WI38 (cell line): ENCODE results near the gene SLC22A3.

ENCODE experiments used
- H3K4me3 ChIP-seq: 2 replicates; pipeline ENCODE4 v1.5.1; 2011; ENCODE audit warnings: low read depth, mild to moderate bottlenecking, control low read depth, low read length
- TF ChIP-seq, protein P1 (sequence below): IDR thresholded peaks from 2 replicates; pipeline ENCODE4 v1.5.1; 2012; ENCODE audit warnings: low read depth, mild to moderate bottlenecking, control low read depth, low read length

Gene SLC22A3

DNA sequence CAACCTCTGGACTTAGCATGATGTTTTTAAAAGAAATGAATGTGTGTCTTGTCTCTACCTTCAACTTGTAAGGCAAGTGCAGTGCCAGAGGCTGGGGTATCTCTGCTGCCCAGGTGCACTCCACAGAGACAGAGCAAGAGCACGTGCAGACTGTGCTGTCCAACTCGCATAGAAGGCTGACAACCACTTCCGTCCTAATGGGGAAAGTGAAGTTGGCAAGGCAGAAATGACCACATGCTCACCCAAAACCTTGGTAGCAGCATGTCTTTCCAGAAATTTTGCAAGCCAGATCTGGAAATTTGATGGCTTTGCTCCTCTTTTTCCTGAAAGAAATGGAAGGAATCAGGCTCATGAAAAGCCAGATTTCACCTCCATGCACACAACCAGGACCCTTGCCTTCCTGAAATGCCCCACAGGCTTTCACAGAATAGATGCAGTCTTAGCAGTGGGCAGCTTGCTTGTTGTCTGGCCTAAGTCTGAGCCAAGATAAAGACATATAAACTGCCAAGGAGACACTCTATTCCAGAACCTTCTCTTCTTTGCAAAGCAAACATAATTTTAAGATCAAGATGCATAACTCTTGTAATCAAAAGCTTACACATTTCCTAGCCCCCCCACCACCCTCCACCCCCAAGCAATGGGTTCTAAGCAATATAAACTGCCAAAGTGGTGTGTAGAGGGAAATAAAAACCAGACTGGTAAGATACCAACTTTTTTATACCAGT lies 26.8 kb downstream of the SLC22A3 start:
- no peak overlapping the region for H3K4me3 ChIP-seq
- TF ChIP-seq, protein P1, sequence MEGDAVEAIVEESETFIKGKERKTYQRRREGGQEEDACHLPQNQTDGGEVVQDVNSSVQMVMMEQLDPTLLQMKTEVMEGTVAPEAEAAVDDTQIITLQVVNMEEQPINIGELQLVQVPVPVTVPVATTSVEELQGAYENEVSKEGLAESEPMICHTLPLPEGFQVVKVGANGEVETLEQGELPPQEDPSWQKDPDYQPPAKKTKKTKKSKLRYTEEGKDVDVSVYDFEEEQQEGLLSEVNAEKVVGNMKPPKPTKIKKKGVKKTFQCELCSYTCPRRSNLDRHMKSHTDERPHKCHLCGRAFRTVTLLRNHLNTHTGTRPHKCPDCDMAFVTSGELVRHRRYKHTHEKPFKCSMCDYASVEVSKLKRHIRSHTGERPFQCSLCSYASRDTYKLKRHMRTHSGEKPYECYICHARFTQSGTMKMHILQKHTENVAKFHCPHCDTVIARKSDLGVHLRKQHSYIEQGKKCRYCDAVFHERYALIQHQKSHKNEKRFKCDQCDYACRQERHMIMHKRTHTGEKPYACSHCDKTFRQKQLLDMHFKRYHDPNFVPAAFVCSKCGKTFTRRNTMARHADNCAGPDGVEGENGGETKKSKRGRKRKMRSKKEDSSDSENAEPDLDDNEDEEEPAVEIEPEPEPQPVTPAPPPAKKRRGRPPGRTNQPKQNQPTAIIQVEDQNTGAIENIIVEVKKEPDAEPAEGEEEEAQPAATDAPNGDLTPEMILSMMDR: no peak

DNA sequence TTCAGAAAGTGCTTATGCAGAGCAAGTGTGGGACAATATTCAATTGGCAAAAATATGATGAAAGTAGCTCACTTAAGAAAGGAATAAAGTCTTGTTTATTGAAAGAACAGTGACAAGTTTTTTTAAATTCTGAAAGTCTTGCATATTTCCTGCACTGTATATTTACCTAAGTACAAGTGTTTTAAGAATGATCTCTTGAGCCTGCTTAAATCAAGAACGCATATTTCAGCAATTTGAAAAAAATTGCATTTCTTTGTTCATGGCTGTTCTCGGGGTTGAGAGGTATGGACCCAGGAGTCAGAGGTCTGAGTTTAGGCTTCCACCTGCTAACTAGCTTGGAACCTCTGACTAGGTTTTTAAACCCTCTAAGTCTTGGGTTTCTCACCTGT lies 27.4 kb downstream of the SLC22A3 start:
- no peak overlapping the region for H3K4me3 ChIP-seq
- TF ChIP-seq, protein P1: no peak

DNA sequence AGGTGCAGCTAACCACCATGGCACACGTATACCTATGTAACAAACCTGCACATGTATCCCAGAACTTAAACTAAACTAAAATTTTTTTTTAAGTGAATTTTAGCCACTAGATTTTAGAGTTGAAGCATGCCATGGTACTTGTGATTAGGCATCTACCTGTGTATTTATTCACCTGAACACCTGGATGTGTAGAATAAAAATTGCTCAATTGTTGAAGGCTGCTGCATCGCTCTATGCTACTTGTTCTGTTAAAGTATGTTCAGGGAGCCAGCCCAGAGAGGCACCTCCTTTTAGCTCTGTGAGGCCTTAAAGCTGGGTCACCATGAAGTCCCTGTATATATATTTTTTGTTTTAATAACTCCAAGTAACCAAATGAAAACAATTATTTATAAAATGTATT lies 28.3 kb downstream of the SLC22A3 start:
- TF ChIP-seq, protein P1: no peak
- no peak overlapping the region for H3K4me3 ChIP-seq

DNA sequence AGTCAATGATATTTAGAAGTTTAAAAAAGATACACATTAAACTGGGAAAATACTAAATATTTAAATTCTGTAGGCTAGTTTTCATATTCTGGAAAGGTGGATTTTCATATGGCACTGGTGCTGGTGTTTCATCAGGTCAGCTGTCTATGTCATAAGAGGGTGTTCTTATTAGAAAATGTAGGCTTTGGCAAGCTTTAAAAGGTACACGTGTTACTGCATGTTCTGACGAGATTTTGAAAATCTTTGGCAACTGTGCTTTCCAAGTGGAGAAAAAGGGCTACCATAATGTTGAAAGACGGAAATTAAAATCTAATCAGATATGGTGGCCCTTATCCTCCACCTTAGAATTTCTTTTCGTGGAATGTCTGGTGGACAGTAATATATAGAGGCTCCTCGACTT lies 30.0 kb downstream of the SLC22A3 start:
- TF ChIP-seq, protein P1: no peak
- H3K4me3 ChIP-seq: no peak overlapping the region

DNA sequence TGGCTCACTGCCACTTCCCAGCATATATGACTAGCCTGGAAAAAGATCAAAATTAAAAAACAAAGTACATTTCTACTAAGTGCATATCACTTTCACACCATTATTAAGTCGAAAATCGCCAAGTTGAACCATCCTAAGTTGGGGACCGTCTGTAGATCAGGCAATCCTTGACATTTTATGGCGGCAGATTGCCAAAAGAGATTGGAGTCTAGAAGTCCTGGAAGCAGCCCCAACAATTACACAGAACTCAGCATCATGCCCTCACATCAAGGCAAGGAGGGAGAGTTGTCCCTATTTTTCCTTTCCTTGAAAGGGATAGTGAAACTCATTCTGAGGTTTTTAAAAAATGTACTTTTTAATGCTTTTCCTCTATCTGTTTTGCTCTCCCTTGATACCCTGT lies 30.7 kb downstream of the SLC22A3 start:
- TF ChIP-seq, protein P1: no peak
- no peak overlapping the region for H3K4me3 ChIP-seq

DNA sequence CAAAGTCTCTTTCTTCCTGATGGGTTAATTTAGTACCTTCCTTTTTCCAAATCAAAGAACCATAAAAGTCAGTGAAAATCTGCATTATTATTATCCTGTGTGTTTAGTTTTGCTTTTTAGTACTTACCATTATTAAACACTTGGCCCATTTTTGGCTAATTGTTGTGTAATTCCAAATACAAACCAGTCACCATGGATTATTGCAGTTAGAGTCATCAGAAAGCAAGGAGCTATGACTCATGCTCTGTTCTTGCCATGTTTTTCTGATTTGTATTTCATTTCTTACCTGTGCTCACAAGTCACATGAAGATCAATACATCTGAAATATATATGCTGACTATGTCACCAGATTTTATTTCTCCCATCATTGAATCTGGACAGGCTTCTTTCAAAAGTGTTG lies 31.3 kb downstream of the SLC22A3 start:
- H3K4me3 ChIP-seq: no peak overlapping the region
- TF ChIP-seq, protein P1: no peak

DNA sequence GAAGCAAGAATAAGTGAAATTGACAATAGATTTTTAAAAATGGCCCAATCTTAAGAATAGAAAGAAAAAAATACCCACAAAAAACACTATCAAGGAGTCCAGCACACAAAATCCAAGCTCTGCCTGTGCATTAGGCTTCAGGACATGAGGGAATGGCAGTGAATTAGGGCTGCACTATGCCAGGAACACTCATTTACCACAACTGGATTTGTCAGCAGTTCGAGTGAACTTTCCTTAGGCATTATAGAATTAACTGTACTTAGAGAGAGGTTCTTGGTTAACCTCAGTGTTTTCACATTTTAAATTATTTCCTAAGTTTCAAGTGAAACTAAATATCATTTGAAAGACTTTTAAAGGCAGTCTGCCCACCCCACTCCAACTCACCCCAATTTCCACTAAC lies 34.8 kb downstream of the SLC22A3 start:
- H3K4me3 ChIP-seq: no peak overlapping the region
- TF ChIP-seq, protein P1: no peak
